GM10266 (cell line): ENCODE measurements around the gene YTHDF2.

ENCODE experiments used
- DNase-seq: peaks from one replicate; pipeline ENCODE4 v3.0.0; 2012; ENCODE audit errors: extremely low spot score
- CTCF ChIP-seq: IDR thresholded peaks from 2 replicates; pipeline ENCODE4 v1.5.1; 2012; ENCODE audit warnings: mild to moderate bottlenecking, low read depth; ENCODE audit not compliant: control insufficient read depth, insufficient read depth; ENCODE audit errors: missing control alignments

The YTHDF2 gene

GRCh38 chr1:28812669-28813468 lies 76.1 kb downstream of the YTHDF2 start:
- no peak for DNase-seq

GRCh38 chr1:28813931-28814465 lies 77.3 kb downstream of the YTHDF2 start:
- no peak for TF ChIP-seq CTCF
- DNase-seq: no peak

More at GRCh38 chr1:28812669-28813468, 76.1 kb downstream of the YTHDF2 start:
- no peak for TF ChIP-seq CTCF

GRCh38 chr1:28815533-28816185 lies 78.9 kb downstream of the YTHDF2 start:
- no peak for DNase-seq
- TF ChIP-seq CTCF: no peak

DNA sequence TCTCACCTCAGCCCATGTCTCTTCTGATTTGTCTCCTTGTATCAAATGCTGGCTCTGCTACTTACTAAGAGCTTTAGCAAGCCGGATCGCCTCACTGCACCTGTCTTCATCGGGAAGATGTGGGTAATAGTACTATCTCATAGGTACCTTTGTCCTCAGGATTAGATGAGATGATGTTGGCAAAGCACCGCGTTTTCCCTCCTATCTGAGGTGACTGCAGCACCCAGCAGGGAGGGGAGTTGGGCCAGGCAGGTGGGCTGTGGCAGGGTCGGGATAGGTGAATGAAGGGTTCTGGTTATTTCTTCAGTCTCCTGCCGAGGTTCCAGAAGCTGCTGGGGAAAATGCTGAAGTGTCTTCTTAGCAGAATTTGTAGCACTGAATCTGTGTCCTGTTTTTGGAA lies 80.4 kb downstream of the YTHDF2 start:
- DNase-seq: no peak
- no peak for TF ChIP-seq CTCF

- no peak for DNase-seq
- TF ChIP-seq CTCF: no peak
These were observed 82.3 kb downstream of the YTHDF2 start for GRCh38 chr1:28819020-28819419.
